K562 (cell line): ENCODE measurements around the gene KASH5. TPM values are rescaled to one million over a fixed set of nuclear protein-coding genes. Genes with fewer than 3 reads are reported as not detected.

Experiments used
- CREB3 ChIP-seq: fragments of 450-650 bp; conservative IDR thresholded peaks from 2 replicates; pipeline ENCODE4 v1.6.1; 2016; ENCODE audit warnings: missing genetic modification characterization, low read depth, mild to moderate bottlenecking, missing compliant biosample characterization, moderate library complexity
- HDAC6 ChIP-seq: IDR thresholded peaks from 2 replicates; pipeline ENCODE4 v1.6.1; 2012; ENCODE audit warnings: low read depth, mild to moderate bottlenecking, control low read depth, inconsistent platforms, low read length, moderate library complexity
- HMGN3 ChIP-seq: IDR thresholded peaks from 2 replicates; pipeline ENCODE4 v1.6.1; 2011; ENCODE audit warnings: borderline replicate concordance, low read depth, mild to moderate bottlenecking, mixed read lengths, low read length; ENCODE audit not compliant: insufficient read length; ENCODE audit errors: extremely low read depth
- KDM2B ChIP-seq: fragments of 250-450 bp; sonication (Bioruptor Pico); IDR thresholded peaks from 2 replicates; pipeline ENCODE4 v1.8.0; 2021; ENCODE audit warnings: mild to moderate bottlenecking, moderate library complexity
- MEIS2 ChIP-seq: fragments of 450-650 bp; IDR thresholded peaks from 2 replicates; pipeline ENCODE4 v1.6.1; 2014; ENCODE audit warnings: mild to moderate bottlenecking; ENCODE audit not compliant: partially characterized antibody
- PHF8 ChIP-seq: fragments of 200-600 bp; sonication (generic); IDR thresholded peaks from 2 replicates; pipeline ENCODE4 v1.6.1; 2012; ENCODE audit warnings: mixed run types, mild to moderate bottlenecking, inconsistent platforms, low read length, moderate library complexity, borderline replicate concordance
- POLR3A ChIP-seq: IDR thresholded peaks from 2 replicates; pipeline ENCODE4 v1.6.1; 2011; ENCODE audit warnings: borderline replicate concordance, mild to moderate bottlenecking, moderate library complexity; ENCODE audit not compliant: insufficient read length, insufficient read depth; ENCODE audit errors: extremely low read depth
- RBM25 ChIP-seq: fragments of 200-400 bp; formaldehyde crosslinking; IDR thresholded peaks from 2 replicates; pipeline ENCODE4 v1.6.1; 2018; ENCODE audit warnings: low read length, low read depth, moderate library complexity; ENCODE audit not compliant: severe bottlenecking
- TEAD1 ChIP-seq, 2 experiments: fragments of 450-650 bp in 1 of 2; sonication (generic) in 1 of 2; formaldehyde crosslinking; IDR thresholded peaks; 2 replicates each; pipeline versions ENCODE4 v1.4.0 to v1.8.0; 2020 to 2022; ENCODE audit warnings: mild to moderate bottlenecking in 2 of 2, missing genetic modification reagents in 1 of 2
- polyA plus RNA-seq, 8 experiments: library from polyadenylated mRNA; depleted of rRNA in 4 of 8; stranded (reverse) in 5 of 8; unstranded in 3 of 8; fragments of >200 nt; fragmentation: Nextera tagmentation in 2 of 8; fragmentation: Illumina TruSeq in 1 of 8; extraction: Ambion mirVana in 2 of 8; extraction: Trizol in 1 of 8; gene quantifications; 2 replicates each; pipeline versions ENCODE4 v1.2.1 to v1.2.3, GENCODE V29; 2011 to 2014; ENCODE audit warnings: inconsistent platforms in 1 of 8, missing spikeins in 1 of 8
- total RNA-seq, 7 experiments: library from RNA; depleted of rRNA in 6 of 7; stranded (reverse); fragments of >200 nt in 6 of 7; fragmentation: Illumina TruSeq in 2 of 7; extraction: Trizol in 2 of 7; gene quantifications; 2 replicates each; pipeline versions ENCODE4 v1.2.1 to v1.2.3, GENCODE V29; 2011 to 2021; ENCODE audit warnings: low replicate concordance in 1 of 7
- TF ChIP-seq, protein P1 (sequence below): fragments of 250-450 bp; sonication (Bioruptor Pico); IDR thresholded peaks from 2 replicates; pipeline ENCODE4 v1.8.0; 2021; ENCODE audit warnings: moderate library complexity, mild to moderate bottlenecking, inconsistent platforms
- TF ChIP-seq, protein P2 (sequence below), 2 experiments: fragments of 450-650 bp; formaldehyde crosslinking in 1 of 2; IDR thresholded peaks; 2 replicates each; pipeline versions ENCODE4 v1.4.0 to v1.6.1; 2014 to 2020; ENCODE audit warnings: mild to moderate bottlenecking in 2 of 2, borderline replicate concordance in 1 of 2, low read depth in 1 of 2
- TF ChIP-seq, protein P3 (sequence below): sonication (generic); formaldehyde crosslinking; IDR thresholded peaks from 2 replicates; pipeline ENCODE4 v1.8.0; 2022; ENCODE audit warnings: mild to moderate bottlenecking, missing genetic modification reagents

Gene KASH5
- total and polyA plus RNA-seq, 9 of the 15 experiments (the other 6 are each of a cell fraction or from before 2014, with no cell fraction given) = 0.07 to 0.84 (median 0.34) TPM; not detected in 1

DNA sequence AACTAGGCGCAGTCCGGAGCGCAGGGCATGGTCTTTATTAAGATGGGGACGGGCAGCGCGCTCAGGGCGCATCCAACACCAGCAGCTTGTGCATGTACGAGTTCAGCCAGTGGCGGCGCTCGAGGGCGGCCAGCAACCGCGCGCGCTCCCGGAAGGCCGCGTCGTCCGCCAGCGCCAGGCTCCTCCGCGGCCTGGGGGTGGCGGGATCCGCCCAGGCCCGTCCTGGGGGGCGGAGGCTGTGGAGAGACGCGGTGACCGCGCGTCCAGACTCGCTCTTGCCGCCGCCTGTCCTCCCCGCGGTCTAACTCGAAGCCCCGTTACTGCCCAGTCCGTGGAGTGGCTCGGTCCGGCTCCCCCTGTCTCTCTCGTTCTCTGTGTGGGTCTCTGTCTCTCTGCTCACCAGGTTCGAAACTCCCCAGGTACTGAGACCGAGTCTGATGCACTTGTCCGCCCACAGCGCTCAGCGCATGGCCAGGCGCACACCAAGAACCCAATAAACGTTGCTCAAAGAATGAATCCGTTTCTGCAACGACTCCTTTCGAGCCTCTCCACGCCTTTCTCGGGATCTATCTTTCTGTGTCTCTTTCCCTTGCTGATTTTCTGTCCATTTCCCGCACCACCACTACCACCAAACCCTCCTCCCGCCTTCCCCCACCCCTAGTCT lies 34.5 kb downstream of the KASH5 start (continued):
- TF ChIP-seq MEIS2 = peak; percentile 6
- TF ChIP-seq HMGN3 = peak; percentile 90
- TF ChIP-seq, protein P1, sequence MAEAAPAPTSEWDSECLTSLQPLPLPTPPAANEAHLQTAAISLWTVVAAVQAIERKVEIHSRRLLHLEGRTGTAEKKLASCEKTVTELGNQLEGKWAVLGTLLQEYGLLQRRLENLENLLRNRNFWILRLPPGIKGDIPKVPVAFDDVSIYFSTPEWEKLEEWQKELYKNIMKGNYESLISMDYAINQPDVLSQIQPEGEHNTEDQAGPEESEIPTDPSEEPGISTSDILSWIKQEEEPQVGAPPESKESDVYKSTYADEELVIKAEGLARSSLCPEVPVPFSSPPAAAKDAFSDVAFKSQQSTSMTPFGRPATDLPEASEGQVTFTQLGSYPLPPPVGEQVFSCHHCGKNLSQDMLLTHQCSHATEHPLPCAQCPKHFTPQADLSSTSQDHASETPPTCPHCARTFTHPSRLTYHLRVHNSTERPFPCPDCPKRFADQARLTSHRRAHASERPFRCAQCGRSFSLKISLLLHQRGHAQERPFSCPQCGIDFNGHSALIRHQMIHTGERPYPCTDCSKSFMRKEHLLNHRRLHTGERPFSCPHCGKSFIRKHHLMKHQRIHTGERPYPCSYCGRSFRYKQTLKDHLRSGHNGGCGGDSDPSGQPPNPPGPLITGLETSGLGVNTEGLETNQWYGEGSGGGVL (CRISPR knock-in tag) = no peak
- peak; percentile 54; the same call in 1 of the 2 replicates for TF ChIP-seq PHF8
- TF ChIP-seq POLR3A = no peak
- TF ChIP-seq KDM2B (CRISPR knock-in tag) = no peak
- TF ChIP-seq, protein P2, sequence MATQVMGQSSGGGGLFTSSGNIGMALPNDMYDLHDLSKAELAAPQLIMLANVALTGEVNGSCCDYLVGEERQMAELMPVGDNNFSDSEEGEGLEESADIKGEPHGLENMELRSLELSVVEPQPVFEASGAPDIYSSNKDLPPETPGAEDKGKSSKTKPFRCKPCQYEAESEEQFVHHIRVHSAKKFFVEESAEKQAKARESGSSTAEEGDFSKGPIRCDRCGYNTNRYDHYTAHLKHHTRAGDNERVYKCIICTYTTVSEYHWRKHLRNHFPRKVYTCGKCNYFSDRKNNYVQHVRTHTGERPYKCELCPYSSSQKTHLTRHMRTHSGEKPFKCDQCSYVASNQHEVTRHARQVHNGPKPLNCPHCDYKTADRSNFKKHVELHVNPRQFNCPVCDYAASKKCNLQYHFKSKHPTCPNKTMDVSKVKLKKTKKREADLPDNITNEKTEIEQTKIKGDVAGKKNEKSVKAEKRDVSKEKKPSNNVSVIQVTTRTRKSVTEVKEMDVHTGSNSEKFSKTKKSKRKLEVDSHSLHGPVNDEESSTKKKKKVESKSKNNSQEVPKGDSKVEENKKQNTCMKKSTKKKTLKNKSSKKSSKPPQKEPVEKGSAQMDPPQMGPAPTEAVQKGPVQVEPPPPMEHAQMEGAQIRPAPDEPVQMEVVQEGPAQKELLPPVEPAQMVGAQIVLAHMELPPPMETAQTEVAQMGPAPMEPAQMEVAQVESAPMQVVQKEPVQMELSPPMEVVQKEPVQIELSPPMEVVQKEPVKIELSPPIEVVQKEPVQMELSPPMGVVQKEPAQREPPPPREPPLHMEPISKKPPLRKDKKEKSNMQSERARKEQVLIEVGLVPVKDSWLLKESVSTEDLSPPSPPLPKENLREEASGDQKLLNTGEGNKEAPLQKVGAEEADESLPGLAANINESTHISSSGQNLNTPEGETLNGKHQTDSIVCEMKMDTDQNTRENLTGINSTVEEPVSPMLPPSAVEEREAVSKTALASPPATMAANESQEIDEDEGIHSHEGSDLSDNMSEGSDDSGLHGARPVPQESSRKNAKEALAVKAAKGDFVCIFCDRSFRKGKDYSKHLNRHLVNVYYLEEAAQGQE (IDR thresholded peaks at IDR 0.05; ENCODE audit: borderline replicate concordance) = peak; percentile 47; the same call in 1 of the 2 replicates
- TF ChIP-seq, protein P2 (CRISPR knock-in tag; IDR thresholded peaks at IDR 0.05; ENCODE audit: low read depth) = no peak
- TF ChIP-seq RBM25 = peak; percentile 23
- TF ChIP-seq HDAC6 = peak; percentile 67; the same call in 1 of the 2 replicates
- TF ChIP-seq, protein P3, sequence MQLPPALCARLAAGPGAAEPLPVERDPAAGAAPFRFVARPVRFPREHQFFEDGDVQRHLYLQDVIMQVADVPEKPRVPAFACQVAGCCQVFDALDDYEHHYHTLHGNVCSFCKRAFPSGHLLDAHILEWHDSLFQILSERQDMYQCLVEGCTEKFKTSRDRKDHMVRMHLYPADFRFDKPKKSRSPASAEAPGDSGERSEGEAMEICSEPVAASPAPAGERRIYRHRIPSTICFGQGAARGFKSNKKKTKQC (CRISPR knock-in tag) = peak; percentile 79; the same call in 1 of the 2 replicates
- peak; percentile 67 for TF ChIP-seq CREB3 (tag)
- peak in 1 of 2 experiments; percentile 83; a peak in 2 of 4 replicates for TF ChIP-seq TEAD1 (CRISPR knock-in tag; IDR thresholded peaks at IDR 0.05)
